GM21528 (cell line): ENCODE data around the gene HSP90AB1.

Source experiments
- ATAC-seq: cut with Tn5 transposase; IDR thresholded peaks from one replicate; pipeline ENCODE4 v1.9.1; 2021; ENCODE audit warnings: mild to moderate bottlenecking, moderate library complexity; ENCODE audit not compliant: unreplicated experiment, low FRiP score

The HSP90AB1 gene

GRCh38 chr6:44302856-44303255 is 56.0 kb downstream of the HSP90AB1 start:
- no peak for ATAC-seq
